H7 (cell line): ENCODE measurements around the gene EP400. TPM values are rescaled to one million over a fixed set of nuclear protein-coding genes. Genes with fewer than 3 reads are reported as not detected.
A peak's percentile ranks its signal among the peaks of the same experiment; 100 is the strongest.
"Not testable (repeated sequence)": the region's sequence is repeated elsewhere in the genome, so short reads cannot be mapped to it uniquely, and the experiment has no call there.

Source experiments
- DNase-seq: peaks from one replicate; pipeline ENCODE4 v3.0.0; 2012
- H3K27me3 ChIP-seq: 2 replicates; pipeline ENCODE4 v1.6.0; 2011; ENCODE audit warnings: mild to moderate bottlenecking, low read length; ENCODE audit not compliant: control insufficient read depth, insufficient read depth
- H3K36me3 ChIP-seq: replicated peaks from 2 replicates; pipeline ENCODE4 v1.5.1; 2011; ENCODE audit warnings: low read length; ENCODE audit not compliant: control insufficient read depth, insufficient read depth
- H3K4me3 ChIP-seq: 2 replicates; pipeline ENCODE4 v1.5.1; 2011; ENCODE audit warnings: low read depth, mild to moderate bottlenecking, control low read depth, low read length, moderate library complexity; ENCODE audit not compliant: insufficient read depth
- total RNA-seq: library from RNA; depleted of rRNA; stranded (reverse); fragments of >200 nt; shearing (Covaris generic); gene quantifications from 2 replicates; pipeline ENCODE4 v1.2.3, GENCODE V29; 2014

The EP400 gene
- total RNA-seq, 1 experiment from 2014 or later, result 7.4 TPM

DNA sequence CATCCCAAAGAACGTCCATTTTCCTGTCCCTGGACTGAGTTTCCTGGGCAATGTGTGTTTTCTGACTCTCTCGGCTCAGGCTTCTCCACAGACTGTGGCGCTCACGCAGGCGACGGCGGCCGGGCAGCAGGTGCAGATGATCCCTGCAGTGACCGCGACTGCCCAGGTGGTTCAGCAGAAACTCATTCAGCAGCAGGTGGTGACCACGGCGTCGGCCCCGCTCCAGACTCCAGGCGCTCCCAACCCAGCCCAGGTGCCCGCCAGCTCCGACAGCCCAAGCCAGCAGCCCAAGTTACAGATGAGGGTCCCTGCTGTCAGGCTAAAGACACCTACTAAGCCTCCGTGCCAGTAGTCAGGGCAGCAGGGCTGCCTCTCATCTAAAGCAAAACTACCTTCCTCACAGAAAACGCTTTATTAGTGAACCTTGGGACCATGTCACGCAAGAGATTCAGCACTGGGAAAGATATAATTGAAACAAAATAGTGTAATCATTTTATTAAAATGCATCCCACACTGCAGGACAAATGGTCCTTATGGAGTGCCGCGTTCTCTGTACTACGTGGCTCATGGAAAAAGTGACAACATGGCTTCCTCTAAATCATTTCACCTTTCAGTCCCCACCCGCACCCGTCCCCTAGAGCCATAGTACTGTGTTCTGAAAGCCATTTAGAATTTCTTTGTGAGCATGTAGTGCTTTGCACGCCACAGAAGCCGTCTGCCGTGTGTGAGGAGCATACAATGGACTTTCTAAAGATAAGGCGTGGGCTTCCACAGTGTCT lies 127.8 kb downstream of the EP400 start:
- Histone ChIP-seq H3K4me3 (no peak overlapping the region), H3K27me3 (no peaks in the 10 kb centered on the region), H3K36me3 (peaks cover 13% of the 10 kb centered on the region)
- DNase-seq, result no peak

- Histone ChIP-seq H3K4me3 (no peak overlapping the region), H3K27me3 (no peaks in the 10 kb centered on the region), H3K36me3 (peaks cover 13% of the 10 kb centered on the region)
- no peak for DNase-seq
Measured at GRCh38 chr12:132078190-132078589, 128.4 kb downstream of the EP400 start.

DNA sequence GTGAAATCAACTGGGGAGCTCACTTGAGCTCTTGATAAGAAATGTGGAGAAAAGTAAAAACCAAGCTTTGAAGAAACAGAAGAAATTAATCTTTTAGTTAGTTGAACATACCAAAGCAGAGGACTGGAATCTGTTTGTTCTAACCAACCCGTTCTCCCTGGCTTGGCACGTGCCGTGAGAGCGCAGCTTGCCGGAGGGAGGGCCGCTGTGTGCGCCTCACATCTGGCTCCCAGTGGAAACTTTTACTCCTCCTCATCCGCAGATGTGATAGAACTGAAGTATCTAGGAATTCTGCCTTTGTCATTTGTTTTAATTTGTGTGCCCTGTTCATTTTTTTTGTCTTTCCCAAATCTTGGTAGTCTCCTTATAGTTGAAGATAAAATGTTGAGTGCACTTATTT lies 129.5 kb downstream of the EP400 start:
- peaks cover 13% of the 10 kb centered on the region for H3K36me3 ChIP-seq
- H3K4me3 ChIP-seq, result no peak overlapping the region
- no peaks in the 10 kb centered on the region for H3K27me3 ChIP-seq
- DNase-seq, result no peak

GRCh38 chr12:132079695-132080094 lies 130.0 kb downstream of the EP400 start:
- no peaks in the 10 kb centered on the region for H3K27me3 ChIP-seq
- no peak for DNase-seq
- no peak overlapping the region for H3K4me3 ChIP-seq
- peaks cover 13% of the 10 kb centered on the region for H3K36me3 ChIP-seq

- not testable (repeated sequence) for H3K4me3 ChIP-seq, DNase-seq, H3K27me3 ChIP-seq, H3K36me3 ChIP-seq
Measured at GRCh38 chr12:132080515-132080914, 130.8 kb downstream of the EP400 start.

DNA sequence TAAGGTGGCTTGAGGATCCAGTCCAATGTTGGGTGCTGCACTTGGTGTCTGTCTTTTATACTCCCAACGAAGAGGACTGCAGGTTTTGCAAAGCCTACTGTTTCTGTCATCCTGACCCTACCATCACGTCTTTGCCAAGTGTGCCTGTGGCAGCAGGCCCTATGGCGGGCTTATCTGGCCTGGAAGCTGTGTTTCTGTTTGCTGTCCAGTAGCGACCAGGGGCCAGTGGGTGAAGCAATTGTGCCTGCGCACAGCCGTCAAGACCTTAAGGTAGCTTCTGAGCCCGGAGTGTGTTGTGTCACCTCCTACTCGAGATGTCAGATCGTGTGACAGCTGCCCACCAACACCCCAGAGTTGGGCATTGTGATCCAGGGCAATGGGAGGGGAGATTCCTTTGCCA lies 131.7 kb downstream of the EP400 start:
- no peaks in the 10 kb centered on the region for H3K27me3 ChIP-seq
- DNase-seq, result peak; percentile 44
- H3K4me3 ChIP-seq, result no peak overlapping the region
- peaks cover 5% of the 10 kb centered on the region for H3K36me3 ChIP-seq

DNA sequence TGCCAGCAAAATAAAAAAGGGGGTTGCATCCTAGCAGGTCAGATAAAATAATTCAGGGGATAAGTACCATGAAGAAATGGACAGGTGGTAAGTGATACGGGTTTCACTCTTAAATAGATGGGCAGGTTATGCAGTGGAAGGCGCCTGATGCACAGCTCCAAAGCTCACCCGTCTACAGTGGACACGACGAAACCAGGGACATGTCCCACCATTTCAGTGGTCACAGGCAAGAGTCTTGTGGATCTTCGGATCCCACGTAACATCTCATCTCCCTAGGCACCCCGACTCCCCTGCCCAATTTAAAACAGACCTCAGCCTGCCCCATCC lies 133.8 kb downstream of the EP400 start:
- H3K4me3 ChIP-seq, result peak overlapping the region; percentile 20
- H3K36me3 ChIP-seq, result no peaks in the 10 kb centered on the region; the same call in 1 of the 2 replicates
- no peaks in the 10 kb centered on the region for H3K27me3 ChIP-seq
- DNase-seq, result no peak

GRCh38 chr12:132083941-132084620 lies 134.3 kb downstream of the EP400 start:
- peak; percentile 100 for DNase-seq

DNA sequence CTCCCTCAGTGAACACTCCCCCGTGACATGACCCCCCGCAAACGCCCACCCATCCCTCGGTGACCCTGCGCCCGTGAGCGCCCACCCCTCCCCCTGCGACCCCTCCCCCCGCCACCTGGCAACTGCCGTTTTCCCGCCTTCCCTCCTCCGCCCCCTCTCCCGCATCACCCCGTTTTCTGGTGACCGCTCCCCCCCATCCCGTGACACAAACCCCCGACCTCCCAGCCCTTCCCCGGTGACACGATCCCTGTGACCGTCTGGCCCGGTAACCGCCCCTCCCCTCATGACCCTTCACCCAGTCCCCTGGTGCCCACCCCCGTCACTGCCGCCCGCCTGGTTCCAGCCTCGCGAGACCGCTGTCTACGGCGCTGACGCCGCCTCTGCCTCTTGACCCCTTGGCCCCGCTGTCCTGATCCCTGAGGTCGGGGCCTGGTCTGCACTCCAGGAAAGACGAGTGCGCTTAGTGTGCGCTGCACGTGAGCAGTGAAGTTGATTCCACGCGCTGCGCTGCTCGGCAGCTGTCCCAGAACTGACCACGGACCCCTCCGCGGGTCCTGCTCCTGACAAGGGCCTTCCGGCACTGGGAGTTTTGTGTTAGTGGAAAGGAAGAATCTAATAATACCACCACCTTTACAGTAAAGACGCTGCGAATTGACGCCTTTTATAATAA lies 135.0 kb downstream of the EP400 start:
- Histone ChIP-seq H3K27me3 (no peaks in the 10 kb centered on the region), H3K36me3 (no peaks in the 10 kb centered on the region; the same call in 1 of the 2 replicates), H3K4me3 (peak overlapping the region; percentile 91)
- peak; percentile 93 for DNase-seq

More at GRCh38 chr12:132083941-132084620, 134.3 kb downstream of the EP400 start:
- H3K4me3 ChIP-seq, result peak overlapping the region; percentile 91
- no peaks in the 10 kb centered on the region; the same call in 1 of the 2 replicates for H3K36me3 ChIP-seq
- H3K27me3 ChIP-seq, result no peaks in the 10 kb centered on the region

DNA sequence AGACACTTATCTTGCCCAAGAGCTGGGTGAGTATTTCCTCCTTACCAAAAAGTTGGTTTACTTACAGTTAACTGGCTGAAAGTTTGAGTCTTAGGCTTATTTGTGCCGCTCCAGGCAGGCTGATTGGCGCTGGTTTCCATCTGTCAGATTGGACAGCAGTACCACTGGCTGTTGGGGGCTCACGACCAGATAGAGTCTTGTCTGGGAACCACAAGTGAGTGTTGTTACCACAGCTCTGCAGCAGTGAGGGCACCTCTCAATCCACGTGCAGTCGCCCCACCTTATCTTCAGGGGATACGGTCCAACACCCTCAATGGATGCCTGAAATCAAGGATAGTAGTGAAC lies 135.5 kb downstream of the EP400 start:
- H3K27me3 ChIP-seq, result no peaks in the 10 kb centered on the region
- peak overlapping the region; percentile 91 for H3K4me3 ChIP-seq
- DNase-seq, result no peak
- no peaks in the 10 kb centered on the region; the same call in 1 of the 2 replicates for H3K36me3 ChIP-seq

DNA sequence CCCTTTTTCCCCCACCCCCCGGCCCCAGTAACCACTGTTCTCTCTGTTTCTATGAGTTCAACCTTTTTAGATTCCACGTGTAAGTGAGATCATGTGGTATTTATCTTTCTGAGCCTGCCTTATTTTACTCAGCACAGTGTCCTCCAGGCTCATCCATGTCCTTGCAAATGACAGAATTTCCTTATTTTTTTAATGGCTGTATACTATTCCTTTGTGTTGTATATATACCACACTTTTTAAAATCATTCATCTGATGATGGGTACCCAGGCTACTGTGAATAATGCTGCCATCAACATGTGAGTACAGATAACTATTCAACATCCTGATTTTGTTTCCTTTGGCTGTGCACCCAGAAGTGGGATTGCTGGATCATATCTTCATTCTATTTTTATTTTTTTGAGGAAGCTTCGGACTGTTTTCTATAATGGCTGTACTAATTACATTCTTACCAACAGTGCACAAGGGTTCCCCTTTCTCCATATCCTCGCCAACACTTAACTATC lies 139.7 kb downstream of the EP400 start:
- Histone ChIP-seq H3K27me3 (no peaks in the 10 kb centered on the region), H3K4me3 (no peak overlapping the region), H3K36me3 (no peaks in the 10 kb centered on the region; the same call in 1 of the 2 replicates)
- DNase-seq, result no peak

- Histone ChIP-seq H3K36me3 (no peaks in the 10 kb centered on the region), H3K4me3 (no peak overlapping the region), H3K27me3 (no peaks in the 10 kb centered on the region)
- DNase-seq, result peak; percentile 40
Measured at GRCh38 chr12:132094269-132094891, 144.6 kb downstream of the EP400 start.

GRCh38 chr12:132095520-132096409 lies 146.0 kb downstream of the EP400 start:
- no peaks in the 10 kb centered on the region for H3K27me3 ChIP-seq
- no peak overlapping the region for H3K4me3 ChIP-seq
- DNase-seq, result no peak
- H3K36me3 ChIP-seq, result no peaks in the 10 kb centered on the region

GRCh38 chr12:132099739-132100138 lies 150.0 kb downstream of the EP400 start:
- Histone ChIP-seq H3K4me3 (no peak overlapping the region), H3K36me3 (no peaks in the 10 kb centered on the region), H3K27me3 (no peaks in the 10 kb centered on the region)
- DNase-seq, result no peak
